ENCODE results near the gene OR4E1.

DNA sequence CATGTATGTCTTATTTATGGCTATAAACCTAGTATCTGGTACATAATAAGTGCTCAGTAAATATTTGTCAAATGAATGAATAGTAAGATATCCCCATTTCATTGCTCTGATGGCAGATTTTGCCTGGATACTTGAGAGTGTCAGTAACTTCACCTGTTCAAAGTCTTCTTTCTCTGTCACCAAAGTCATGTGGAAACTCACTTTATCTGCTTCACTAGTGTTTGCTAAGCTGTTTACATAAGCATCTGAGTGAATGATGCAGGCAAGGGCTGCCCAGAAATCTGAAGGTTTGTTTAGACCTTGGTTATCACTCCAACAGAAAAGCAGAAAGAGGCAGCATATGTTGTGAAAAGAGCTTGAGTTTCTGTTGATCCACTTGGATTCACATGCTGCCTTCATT lies 4.3 kb downstream of the OR4E1 start:
- TF ChIP-seq POLR2AphosphoS5 (IDR thresholded peaks at IDR 0.05) = no peak
- TF ChIP-seq, protein P1, sequence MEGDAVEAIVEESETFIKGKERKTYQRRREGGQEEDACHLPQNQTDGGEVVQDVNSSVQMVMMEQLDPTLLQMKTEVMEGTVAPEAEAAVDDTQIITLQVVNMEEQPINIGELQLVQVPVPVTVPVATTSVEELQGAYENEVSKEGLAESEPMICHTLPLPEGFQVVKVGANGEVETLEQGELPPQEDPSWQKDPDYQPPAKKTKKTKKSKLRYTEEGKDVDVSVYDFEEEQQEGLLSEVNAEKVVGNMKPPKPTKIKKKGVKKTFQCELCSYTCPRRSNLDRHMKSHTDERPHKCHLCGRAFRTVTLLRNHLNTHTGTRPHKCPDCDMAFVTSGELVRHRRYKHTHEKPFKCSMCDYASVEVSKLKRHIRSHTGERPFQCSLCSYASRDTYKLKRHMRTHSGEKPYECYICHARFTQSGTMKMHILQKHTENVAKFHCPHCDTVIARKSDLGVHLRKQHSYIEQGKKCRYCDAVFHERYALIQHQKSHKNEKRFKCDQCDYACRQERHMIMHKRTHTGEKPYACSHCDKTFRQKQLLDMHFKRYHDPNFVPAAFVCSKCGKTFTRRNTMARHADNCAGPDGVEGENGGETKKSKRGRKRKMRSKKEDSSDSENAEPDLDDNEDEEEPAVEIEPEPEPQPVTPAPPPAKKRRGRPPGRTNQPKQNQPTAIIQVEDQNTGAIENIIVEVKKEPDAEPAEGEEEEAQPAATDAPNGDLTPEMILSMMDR (IDR thresholded peaks at IDR 0.05) = no peak
- no peak for TF ChIP-seq EP300 (IDR thresholded peaks at IDR 0.05)

All from sigmoid colon (tissue), 4 donors.